Measurements from ENCODE around the gene JAKMIP2.

The JAKMIP2 gene

DNA sequence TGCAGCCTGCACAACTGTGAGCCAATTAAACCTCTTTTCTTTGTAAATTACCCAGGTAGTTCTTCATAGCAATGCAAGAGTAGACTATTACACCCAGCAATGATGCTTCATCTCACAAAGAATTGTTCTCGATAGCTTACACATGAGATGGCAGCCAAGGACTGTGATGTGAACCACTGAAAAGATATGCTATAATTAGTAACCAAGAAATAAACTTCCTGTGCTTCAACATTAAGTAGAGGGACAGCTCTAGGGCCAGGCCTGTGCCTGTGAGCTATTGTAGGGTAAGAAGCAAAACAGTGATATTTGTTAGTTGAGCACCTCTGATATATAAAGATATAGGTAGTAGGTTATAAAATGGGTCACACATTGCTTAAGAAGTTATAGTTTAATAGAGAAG, 230.9 kb downstream of the JAKMIP2 start:
- DNase-seq, result no peak

DNA sequence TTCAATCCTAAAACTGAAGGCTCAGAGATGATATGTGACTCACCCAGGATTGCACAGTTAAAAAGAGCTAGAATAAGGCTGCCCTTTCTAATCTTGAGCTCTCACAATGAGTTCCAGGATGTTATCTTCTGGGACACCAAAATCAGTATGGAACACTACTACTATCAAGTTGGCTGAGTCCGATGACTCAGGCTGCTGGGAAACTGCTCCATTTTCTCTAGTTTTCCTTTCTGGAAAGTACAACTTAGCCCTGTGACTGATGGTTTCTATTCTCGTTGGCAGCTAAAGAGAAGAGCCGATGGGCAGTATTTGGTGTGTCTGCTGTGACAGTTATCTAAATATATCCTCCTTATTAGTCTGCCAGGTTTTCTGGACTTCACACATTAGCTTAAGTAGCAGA, 234.8 kb downstream of the JAKMIP2 start:
- no peak for DNase-seq

DNA sequence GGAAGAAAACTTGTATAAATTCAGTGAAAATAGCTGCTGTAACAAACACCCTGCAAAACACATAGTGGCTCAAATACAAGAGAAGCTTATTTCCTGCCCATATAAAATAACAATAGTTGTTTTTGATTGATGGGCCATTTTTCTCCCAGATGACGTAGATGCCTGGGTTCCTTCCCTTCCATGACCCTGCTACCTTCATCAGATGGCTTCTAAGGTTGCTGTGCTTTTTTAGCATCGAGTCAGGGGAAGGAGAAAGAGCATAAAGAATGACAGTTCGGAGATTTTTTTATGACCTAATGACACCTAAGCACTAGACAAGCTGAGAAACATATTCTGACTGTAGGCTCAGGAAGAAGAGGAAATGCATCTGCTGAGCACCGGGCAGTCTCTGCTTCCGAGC, 238.0 kb downstream of the JAKMIP2 start:
- DNase-seq, result no peak

DNA sequence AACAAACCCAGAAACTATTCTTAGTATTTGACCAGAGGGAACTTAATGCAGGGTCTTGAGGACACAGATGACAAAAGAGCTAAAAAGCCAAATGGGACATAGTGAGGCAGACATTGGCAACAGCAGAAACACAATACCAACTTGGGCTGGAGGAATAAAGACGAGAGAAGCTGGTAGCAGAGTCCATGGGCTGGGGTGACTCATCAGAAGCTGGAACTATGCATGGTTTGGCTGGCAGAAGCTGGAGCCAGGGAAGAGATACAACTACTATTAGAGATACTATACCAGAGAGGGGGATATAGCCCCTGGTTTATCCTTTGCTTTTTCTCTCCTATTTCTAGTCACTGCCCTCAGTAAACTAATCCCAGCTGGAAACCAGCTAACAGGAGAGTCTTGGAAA, 243.5 kb downstream of the JAKMIP2 start:
- peak; percentile 17 for DNase-seq

DNA sequence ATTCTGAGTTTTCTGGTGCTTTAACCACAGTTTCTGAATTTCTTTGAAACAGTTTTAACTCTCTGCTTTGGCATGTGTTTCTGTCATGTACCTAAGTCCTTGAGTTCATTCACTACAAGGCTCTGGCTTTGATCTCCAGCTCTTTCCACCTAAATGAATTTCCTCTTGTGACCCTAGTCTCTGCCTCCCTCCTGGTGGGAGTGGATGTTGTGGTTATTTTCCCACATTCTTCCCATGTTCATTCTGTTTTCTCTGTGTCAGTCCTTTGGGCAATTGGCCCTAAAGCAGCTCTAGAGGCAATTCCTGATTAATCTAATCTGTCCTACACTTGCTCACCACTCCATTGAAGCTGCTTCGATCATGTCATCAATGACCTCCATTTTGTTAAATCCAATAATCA, 244.3 kb downstream of the JAKMIP2 start:
- no peak for DNase-seq
